ENCODE data around the gene NDUFA8.
"Not testable (repeated sequence)": the region's sequence is repeated elsewhere in the genome, so short reads cannot be mapped to it uniquely, and the experiment has no call there.

The NDUFA8 gene

DNA sequence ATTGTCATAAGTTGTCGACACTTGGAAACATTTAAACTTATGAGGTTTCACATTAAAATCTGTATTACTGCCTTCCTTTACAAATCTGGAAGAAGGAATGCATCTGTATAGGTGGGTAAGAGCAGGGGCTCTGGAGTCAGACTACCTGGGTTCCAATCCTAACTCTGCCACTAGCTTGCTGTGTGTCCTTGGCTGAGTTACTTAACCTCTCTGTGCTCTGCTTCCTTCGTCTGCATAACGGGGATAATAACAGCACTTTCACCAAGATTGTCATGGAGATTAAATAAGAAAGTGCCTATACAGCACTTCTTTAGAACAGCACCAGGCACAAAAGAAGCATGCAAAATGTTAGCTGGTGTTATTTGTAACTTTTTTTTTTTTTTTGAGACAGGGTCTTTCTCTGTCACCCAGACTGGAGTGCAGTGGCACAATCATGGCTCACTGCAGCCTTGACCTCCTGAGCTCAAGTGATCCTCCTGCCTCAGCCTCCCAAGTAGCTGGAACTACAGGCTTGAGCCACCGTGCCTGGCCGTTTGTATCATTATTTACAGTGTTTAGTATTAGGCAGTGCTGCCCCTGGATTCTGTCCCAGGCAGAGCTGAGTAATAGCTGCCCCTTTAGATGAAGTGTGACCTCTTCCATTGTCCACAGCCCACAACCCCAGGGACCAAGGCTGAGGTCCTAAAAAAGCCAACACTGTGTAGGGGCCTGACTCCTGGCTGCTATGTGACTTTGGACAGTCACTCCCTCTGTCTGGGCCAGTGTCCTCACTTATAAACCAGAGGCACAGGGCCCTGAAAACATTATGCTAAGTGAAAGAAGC, 41.0 kb downstream of the NDUFA8 start:
- TF ChIP-seq, protein P1, sequence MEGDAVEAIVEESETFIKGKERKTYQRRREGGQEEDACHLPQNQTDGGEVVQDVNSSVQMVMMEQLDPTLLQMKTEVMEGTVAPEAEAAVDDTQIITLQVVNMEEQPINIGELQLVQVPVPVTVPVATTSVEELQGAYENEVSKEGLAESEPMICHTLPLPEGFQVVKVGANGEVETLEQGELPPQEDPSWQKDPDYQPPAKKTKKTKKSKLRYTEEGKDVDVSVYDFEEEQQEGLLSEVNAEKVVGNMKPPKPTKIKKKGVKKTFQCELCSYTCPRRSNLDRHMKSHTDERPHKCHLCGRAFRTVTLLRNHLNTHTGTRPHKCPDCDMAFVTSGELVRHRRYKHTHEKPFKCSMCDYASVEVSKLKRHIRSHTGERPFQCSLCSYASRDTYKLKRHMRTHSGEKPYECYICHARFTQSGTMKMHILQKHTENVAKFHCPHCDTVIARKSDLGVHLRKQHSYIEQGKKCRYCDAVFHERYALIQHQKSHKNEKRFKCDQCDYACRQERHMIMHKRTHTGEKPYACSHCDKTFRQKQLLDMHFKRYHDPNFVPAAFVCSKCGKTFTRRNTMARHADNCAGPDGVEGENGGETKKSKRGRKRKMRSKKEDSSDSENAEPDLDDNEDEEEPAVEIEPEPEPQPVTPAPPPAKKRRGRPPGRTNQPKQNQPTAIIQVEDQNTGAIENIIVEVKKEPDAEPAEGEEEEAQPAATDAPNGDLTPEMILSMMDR (IDR thresholded peaks at IDR 0.05): no peak

DNA sequence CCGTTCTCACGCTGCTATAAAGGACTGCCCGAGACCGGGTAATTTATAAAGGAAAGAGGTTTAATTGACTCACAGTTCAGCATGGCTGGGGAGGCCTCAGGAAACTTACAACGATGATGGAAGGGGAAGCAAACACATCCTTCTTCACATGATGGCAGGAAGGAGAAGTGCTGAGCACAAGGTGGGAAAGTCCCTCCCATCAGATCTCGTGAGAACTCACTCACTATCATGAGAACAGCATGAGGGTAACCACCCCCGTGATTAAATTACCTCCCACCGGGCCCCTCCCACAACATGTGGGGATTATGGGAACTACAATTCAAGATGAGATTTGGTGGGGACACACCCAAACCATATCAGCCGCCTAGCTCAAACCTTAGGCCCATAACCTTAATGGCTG, 42.3 kb downstream of the NDUFA8 start:
- not testable (repeated sequence) for H3K4me3 ChIP-seq

More for the DNA sequence above, 41.0 kb downstream of the NDUFA8 start:
- no peak for DNase-seq (ENCODE audit: low spot score)
- H3K4me3 ChIP-seq: no peak overlapping the region
- no peak overlapping the region for H3K27ac ChIP-seq

DNA sequence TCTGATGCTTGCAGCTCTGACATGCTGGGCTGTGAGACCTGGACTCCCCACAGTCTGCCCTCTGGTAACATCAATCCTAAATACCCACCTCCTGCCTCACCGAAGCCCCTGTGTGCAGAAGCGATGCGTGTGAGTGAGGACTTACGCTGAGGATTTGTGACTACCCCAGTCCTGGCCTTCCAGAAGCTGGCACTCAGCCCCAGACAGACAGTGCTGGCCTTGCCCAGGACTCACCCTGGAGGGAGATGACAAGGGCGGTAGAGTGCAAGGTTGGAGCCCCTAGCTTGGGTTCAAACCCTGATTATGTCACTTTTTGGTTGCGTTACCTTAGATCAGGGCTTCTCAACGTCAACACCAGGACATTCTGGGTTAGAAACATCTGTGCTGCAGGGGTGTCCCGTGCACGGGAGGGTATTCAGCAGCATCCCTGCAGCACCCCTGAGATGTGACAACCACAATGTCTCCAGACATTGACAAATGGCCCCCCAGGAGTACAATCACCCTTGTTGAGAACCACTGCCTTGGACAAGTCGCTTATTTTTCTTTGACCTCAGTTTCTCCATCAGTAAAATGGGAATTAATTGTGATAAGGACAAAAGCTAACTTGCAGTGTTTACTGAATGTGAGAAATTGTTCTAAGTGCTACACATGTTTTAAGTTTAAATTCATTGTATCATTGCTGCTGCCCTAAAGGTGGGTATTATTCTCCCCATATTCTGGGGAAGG, 43.0 kb downstream of the NDUFA8 start:
- Histone ChIP-seq H3K27ac (no peak overlapping the region), H3K4me3 (no peak overlapping the region)
- no peak for DNase-seq (ENCODE audit: low spot score)
- TF ChIP-seq, protein P1 (IDR thresholded peaks at IDR 0.05): no peak

More for the DNA sequence above, 42.3 kb downstream of the NDUFA8 start:
- DNase-seq (ENCODE audit: low spot score); H3K27ac ChIP-seq: not testable (repeated sequence)

DNA sequence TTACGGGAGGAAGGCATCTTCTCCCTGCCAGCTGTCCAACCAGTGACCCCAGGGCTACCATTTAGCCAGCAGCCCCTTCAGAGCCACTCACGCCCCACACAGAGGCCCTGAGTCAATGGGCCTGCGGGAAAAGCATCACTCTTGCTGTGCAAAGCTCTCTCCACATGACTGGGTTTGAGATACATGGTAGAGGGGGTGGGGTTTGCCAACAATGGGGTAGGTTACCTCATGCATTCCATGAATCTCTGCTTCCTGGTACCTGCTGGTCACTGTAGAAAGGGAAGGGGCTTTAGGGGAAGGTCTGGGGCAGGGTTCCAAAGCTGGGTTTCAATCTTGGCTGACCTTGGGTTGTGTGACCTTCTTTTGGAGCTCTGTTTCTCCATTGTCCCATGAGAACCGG, 43.5 kb downstream of the NDUFA8 start:
- no peak for DNase-seq (ENCODE audit: low spot score)
- TF ChIP-seq, protein P1 (IDR thresholded peaks at IDR 0.05): no peak
- Histone ChIP-seq H3K4me3 (no peak overlapping the region), H3K27ac (no peak overlapping the region)

DNA sequence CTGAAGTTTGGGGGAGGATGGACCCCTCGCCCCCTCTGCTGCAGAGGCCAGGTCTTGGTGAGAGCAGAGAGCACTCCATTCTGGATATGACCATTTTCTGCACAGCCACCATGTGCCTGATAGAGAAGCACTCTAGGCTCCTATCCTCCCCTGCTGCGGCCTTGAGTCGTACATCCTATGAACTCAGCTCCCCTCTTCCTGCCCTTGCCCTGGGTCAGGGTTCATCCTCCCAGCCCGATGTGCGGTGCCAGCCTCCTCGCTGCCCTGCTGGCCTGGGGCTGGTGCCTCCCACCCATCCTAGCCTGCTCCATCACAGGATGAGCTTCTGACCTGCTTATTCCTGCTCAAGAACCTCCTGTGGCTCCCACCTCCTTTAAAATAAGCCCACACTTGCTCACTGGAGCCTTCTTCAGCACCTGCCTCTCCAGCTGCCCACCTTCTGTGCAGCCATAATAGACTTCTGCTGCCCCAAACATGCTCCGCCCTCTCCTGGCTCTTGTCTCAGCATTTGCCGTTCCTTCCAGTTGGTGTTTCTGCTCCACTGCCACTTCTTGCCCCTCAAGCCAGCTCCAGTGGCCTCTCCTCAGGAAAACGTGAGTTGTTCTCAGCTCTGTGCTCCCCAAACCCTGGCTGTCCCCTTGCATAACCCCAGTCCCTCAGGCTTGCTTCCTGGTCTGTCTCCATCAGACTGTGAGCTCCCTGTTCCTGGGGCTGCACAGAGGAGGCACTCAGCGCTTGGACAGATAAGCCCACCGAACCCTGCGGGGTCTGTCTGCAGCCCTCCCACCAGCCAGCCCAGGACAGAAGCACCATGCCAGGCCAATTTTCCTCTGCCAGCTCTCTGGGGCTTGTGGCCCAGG, 44.2 kb downstream of the NDUFA8 start:
- no peak for DNase-seq (ENCODE audit: low spot score)
- no peak overlapping the region for H3K4me3 ChIP-seq
- TF ChIP-seq, protein P1 (IDR thresholded peaks at IDR 0.05): no peak
- no peak overlapping the region for H3K27ac ChIP-seq

DNA sequence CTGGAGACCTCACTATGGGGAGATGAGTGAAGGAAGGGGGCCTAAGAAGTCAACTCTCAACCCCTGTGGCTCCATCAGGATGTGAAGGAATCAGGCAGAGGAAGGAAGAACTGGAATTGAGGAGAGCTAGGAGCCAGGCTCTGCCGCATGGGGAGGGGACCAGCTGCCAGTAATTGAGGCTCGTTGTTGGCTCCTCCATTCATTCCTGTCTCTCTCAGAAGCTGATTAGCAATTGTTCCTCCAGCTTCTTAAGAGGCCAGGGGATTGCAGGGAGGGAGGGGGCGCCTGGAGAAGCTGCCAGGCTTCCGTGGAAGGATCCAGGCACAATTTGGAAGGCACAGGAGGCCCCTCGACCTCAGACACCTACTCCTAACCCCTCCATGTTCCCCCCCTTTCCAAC, 46.0 kb downstream of the NDUFA8 start:
- Histone ChIP-seq H3K27ac (no peak overlapping the region), H3K4me3 (no peak overlapping the region)
- TF ChIP-seq, protein P1 (IDR thresholded peaks at IDR 0.05): no peak

DNA sequence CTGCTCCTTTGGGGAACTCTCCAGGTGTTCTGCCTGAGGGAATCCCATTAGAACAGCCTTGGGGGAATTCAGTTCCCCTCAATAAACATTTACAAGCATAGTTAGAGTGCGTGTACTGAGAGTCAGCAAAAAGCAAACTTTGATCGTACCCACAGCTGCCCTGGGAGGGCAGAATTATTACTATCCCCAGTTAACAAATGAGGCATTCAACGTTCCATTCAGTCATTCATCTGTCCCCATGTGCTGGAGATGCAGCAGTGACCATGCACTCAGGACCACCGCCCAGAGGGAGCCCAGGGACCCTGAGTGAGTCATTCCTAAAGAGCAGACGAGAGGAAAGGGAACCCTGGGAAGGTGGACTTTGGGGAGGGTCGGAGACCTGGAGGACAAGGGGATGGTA, 47.3 kb downstream of the NDUFA8 start:
- H3K27ac ChIP-seq: no peak overlapping the region
- TF ChIP-seq, protein P1 (IDR thresholded peaks at IDR 0.05): no peak
- H3K4me3 ChIP-seq: no peak overlapping the region
- no peak for DNase-seq (ENCODE audit: low spot score)

More for the DNA sequence above, 46.0 kb downstream of the NDUFA8 start:
- no peak for DNase-seq (ENCODE audit: low spot score)
